Large intestine (tissue), 3 donors: ENCODE measurements around the gene CCDC150. TPM values are rescaled to one million over a fixed set of nuclear protein-coding genes. Genes with fewer than 3 reads are reported as not detected.

Experiments
- DNase-seq, 2 donors: peaks; one replicate each; pipeline versions ENCODE4 v3.0.0 to v3.0.0-alpha.2; 2013
- H3K27ac ChIP-seq: one replicate; pipeline ENCODE4 v1.5.1; 2013; ENCODE audit warnings: low read length
- H3K27me3 ChIP-seq: 2 replicates; pipeline ENCODE4 v1.6.1; 2013; ENCODE audit warnings: low read length; ENCODE audit not compliant: control insufficient read depth, insufficient read depth
- H3K36me3 ChIP-seq: 2 replicates; pipeline ENCODE4 v1.6.1; 2013; ENCODE audit warnings: low read length; ENCODE audit not compliant: control insufficient read depth, insufficient read depth
- H3K4me1 ChIP-seq: one replicate; pipeline ENCODE4 v1.6.1; 2013; ENCODE audit warnings: low read length; ENCODE audit not compliant: control insufficient read depth, insufficient read depth
- H3K4me3 ChIP-seq: one replicate; pipeline ENCODE4 v1.5.1; 2013; ENCODE audit warnings: low read length
- H3K9me3 ChIP-seq: one replicate; pipeline ENCODE4 v1.6.1; 2013; ENCODE audit warnings: mild to moderate bottlenecking, low read depth, low read length, moderate library complexity; ENCODE audit not compliant: control insufficient read depth
- WGBS: methylation state at CpG from one replicate; pipeline ENCODE4 v1.1.5; 2013; ENCODE audit warnings: low lambda C conversion rate; ENCODE audit not compliant: insufficient coverage; 5-methylcytosine and 5-hydroxymethylcytosine counted together
- polyA plus RNA-seq: library from polyadenylated mRNA; unstranded; fragments of 120-200 nt; gene quantifications from one replicate; pipeline ENCODE4 v1.2.1, GENCODE V29; 2013

Gene CCDC150
- polyA plus RNA-seq, 1 donor = 16.1 TPM

DNA sequence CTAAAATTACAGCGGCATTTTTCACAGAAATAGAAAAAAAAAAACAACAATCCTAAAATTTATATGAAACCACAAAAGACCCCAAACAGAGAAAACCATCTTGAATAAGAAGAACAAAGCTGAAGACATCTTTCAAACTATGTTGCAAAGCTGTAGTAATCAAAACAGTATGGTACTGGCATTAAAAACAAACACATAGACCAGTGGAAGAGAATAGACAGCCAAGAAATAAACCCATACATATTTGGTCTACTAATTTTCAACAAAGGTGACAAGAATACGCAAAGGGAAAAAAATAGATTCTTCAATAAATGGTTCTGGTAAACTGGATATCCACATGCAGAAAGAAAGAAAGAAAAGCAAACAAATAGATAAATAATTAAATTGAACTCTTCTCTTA, 9.0 kb upstream of the CCDC150 start:
- no peak for DNase-seq
- H3K27me3 ChIP-seq = no peaks in the 10 kb centered on the region
- H3K27ac ChIP-seq = no peak overlapping the region
- no peak overlapping the region for H3K4me3 ChIP-seq
- WGBS = 100% methylated on average over 2 of the region's 2 CpGs
- H3K36me3 ChIP-seq = no peaks in the 10 kb centered on the region
- H3K4me1 ChIP-seq = no peaks in the 10 kb centered on the region
- H3K9me3 ChIP-seq = peaks cover 5% of the 10 kb centered on the region

DNA sequence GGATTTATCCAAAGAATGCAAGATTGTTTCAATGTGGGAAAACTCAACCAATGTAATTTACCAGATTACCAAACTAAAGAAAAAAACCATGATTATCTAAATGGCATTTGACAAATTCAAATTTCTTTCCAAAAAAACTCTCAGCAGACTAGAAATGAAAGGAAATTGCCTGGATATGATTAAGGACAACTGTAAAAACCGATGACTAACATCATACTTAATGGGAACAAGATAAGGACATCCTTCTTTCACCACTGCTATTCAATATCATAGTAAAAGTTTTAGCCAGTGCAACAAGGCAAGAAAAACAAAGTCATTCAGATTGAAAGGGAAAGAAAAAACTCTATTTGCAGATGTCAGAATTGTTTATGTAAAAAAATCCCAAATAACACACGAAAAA, 4.4 kb upstream of the CCDC150 start:
- Histone ChIP-seq H3K4me1 (no peaks in the 10 kb centered on the region), H3K27ac (no peak overlapping the region), H3K36me3 (no peaks in the 10 kb centered on the region), H3K27me3 (no peaks in the 10 kb centered on the region), H3K9me3 (peaks cover 5% of the 10 kb centered on the region), H3K4me3 (no peak overlapping the region)
- WGBS = 88% methylated on average over 1 of the region's 2 CpGs
- no peak for DNase-seq

DNA sequence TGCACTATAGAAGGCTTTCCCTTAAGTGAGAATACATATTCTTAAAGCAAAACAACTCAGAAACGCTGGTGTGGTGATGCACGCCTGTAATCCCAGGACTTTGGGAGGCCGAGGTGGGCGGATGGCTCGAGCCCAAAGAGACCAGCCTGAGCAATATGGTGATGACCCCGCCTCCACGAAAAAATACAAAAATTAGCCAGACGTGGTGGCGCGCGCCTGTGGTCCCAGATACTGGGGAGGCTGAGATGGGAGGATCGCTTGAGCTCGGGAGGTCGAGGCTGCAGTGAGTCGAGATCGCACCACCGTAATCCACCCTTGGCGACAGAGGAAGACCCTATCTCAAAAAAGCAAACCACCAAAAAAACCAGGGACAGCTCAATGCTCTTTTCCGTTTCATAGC, 750 bp upstream of the CCDC150 start:
- Histone ChIP-seq H3K4me1 (no peaks in the 10 kb centered on the region), H3K27ac (no peak overlapping the region), H3K36me3 (no peaks in the 10 kb centered on the region), H3K4me3 (peak overlapping the region; percentile 54), H3K27me3 (no peaks in the 10 kb centered on the region), H3K9me3 (no peaks in the 10 kb centered on the region)
- DNase-seq = no peak
- WGBS = no CpG with 5 or more reads among the region's 19 CpGs

DNA sequence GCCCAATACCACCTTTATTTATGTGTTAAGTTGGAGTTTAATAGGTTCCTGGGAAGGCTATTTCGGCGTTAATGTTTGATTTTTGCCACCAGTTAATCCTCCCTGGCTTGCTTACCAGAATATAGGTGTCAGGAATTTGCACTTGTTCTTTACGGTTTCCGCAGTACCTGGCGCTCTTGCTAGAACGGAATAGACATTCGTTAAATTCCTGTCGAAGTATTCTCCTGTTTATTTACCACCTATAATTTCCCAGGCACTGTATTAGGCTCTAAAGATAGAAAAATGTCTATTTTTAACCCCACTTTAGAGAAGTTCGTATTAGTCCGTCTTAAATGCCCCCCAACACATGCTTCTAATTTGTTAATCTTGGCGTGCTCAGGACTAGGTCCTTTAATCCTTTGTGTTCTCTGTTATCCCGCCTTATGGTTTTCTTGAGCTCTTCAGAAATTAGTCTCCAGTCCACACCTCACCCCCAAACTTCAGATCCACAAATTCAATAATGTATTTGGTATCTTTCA, 575 bp downstream of the CCDC150 start:
- Histone ChIP-seq H3K27me3 (no peaks in the 10 kb centered on the region), H3K4me1 (no peaks in the 10 kb centered on the region), H3K4me3 (peak overlapping the region; percentile 54), H3K27ac (no peak overlapping the region), H3K9me3 (no peaks in the 10 kb centered on the region), H3K36me3 (no peaks in the 10 kb centered on the region)
- DNase-seq = no peak
- 80% methylated on average over 1 of the region's 12 CpGs for WGBS

DNA sequence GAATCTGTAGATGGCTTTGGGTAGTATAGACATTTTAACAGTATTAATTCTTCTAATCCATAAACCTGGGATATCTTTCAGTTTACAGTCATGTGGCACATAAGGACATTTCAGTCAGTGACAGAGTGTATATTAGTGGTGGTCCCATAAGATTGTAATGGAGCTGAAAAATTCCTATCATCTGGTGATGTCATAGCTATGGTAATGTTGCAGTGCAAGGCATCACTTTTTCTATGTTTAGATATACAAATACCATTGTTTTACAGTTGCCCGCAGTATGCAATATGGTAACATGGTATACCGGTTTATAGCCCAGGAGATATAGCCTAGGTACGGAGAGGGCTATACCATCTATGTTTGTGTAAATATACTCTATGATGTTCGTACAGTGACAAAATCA, 9.7 kb downstream of the CCDC150 start:
- no peaks in the 10 kb centered on the region for H3K4me1 ChIP-seq
- H3K4me3 ChIP-seq = no peak overlapping the region
- H3K27ac ChIP-seq = no peak overlapping the region
- DNase-seq = no peak
- no CpG with 5 or more reads among the region's 4 CpGs for WGBS
- peaks cover 28% of the 10 kb centered on the region for H3K9me3 ChIP-seq
- no peaks in the 10 kb centered on the region for H3K27me3 ChIP-seq
- H3K36me3 ChIP-seq = no peaks in the 10 kb centered on the region

DNA sequence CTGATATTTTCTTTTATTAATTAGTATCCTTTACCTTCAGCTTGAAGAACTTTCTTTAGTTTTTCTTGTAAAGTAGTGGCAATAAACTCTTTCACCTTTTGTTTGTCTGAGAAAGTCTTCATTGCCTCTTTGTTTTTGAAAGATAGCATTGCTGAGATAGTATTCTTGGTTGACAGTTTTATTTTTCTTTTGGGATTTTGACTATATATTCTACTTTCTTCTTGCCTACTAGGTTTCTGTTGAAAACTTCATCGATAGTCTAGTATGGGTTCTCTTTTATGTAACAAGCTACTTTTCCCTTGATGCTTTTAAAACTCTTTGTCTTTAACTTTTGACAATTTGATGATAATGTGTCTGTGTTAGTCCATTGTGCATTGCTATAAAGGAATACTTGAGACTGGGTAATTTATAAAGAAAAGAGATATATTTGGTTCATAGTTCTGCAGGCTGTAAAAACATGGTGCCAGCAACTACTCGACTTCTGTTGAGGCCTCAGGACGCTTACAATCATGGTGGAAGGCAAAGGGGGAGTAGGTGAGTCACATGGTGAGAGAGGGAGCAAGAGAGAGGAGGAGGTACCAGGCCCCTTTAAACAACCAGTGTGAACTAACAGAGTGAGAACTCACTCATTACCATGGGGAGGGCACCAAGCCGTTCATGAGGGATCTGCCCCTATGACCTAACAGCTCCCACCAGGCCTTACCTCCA, 12.0 kb downstream of the CCDC150 start:
- WGBS = 100% methylated on average over 1 of the region's 4 CpGs
- H3K9me3 ChIP-seq = peaks cover 28% of the 10 kb centered on the region
- H3K27ac ChIP-seq = no peak overlapping the region
- H3K36me3 ChIP-seq = no peaks in the 10 kb centered on the region
- H3K4me3 ChIP-seq = no peak overlapping the region
- H3K27me3 ChIP-seq = no peaks in the 10 kb centered on the region
- H3K4me1 ChIP-seq = no peaks in the 10 kb centered on the region
- no peak for DNase-seq

DNA sequence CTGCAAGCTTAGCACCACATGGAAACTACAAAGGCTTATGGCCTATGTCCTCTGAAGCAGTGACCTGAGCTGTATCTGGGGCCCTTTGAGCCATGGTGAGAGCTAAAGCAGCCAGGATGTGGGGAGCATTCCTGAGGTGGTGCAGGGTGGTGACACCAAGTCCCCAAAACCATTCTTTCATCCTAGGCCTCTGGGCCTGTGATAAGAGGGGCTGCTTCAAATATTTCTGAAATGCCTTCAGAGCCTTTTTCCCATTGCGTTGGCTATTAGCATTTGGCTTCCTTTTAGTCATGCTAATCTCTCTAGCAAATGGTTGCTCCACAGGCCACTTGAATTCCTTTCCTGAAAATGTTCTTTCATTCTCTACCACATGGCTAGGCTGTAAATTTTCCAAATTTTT, 13.4 kb downstream of the CCDC150 start:
- H3K4me1 ChIP-seq = no peaks in the 10 kb centered on the region
- H3K4me3 ChIP-seq = no peak overlapping the region
- H3K36me3 ChIP-seq = no peaks in the 10 kb centered on the region
- 100% methylated on average over 1 of the region's 1 CpG for WGBS
- H3K27ac ChIP-seq = no peak overlapping the region
- H3K27me3 ChIP-seq = no peaks in the 10 kb centered on the region
- no peak for DNase-seq
- peaks cover 28% of the 10 kb centered on the region for H3K9me3 ChIP-seq

DNA sequence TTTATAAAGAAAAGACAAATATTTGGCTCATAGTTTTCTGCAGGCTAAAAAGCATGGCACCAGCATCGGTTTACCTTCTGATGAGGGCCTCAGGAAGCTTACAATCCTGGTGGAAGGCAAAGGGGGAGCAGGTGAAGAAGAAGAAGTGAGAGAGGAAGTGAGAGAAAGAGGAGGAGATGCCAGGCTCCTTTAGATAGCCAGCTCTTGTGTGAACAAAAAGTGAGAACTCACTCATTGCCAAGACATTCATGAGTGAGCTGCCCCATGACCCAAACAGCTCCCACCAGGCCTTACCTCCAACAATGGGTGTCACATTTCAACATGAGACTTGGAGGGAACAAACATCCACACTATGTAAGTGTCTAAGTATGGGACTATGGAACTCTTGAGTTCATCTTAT, 14.3 kb downstream of the CCDC150 start:
- WGBS = 80% methylated on average over 1 of the region's 1 CpG
- Histone ChIP-seq H3K4me1 (no peaks in the 10 kb centered on the region), H3K36me3 (no peaks in the 10 kb centered on the region), H3K4me3 (no peak overlapping the region), H3K27ac (no peak overlapping the region), H3K27me3 (no peaks in the 10 kb centered on the region), H3K9me3 (peaks cover 28% of the 10 kb centered on the region)
- no peak for DNase-seq

DNA sequence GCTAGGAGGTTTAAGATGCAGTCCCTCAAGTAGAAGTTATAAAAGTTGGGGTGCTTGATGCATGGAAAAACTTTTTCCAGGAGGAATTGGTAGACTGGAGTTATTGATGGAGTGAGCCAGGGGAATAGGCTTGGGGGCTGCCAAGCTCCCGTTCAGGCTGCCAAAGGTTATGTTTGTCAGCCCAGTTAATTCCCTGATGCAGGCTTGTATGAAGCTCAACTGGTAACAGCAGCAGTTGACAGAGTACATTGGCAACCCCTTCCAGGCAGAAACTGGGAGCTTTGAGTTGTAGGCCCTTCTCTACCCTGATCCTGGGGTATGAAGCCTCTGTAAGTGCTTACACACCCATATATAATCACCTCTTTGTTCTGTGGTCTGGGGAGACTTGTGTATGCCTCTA, 16.2 kb downstream of the CCDC150 start:
- H3K4me1 ChIP-seq = no peaks in the 10 kb centered on the region
- DNase-seq = no peak
- no peaks in the 10 kb centered on the region for H3K27me3 ChIP-seq
- H3K36me3 ChIP-seq = no peaks in the 10 kb centered on the region
- no peak overlapping the region for H3K27ac ChIP-seq
- no peak overlapping the region for H3K4me3 ChIP-seq
- H3K9me3 ChIP-seq = peaks cover 22% of the 10 kb centered on the region
- WGBS = no CpG with 5 or more reads among the region's 1 CpG

DNA sequence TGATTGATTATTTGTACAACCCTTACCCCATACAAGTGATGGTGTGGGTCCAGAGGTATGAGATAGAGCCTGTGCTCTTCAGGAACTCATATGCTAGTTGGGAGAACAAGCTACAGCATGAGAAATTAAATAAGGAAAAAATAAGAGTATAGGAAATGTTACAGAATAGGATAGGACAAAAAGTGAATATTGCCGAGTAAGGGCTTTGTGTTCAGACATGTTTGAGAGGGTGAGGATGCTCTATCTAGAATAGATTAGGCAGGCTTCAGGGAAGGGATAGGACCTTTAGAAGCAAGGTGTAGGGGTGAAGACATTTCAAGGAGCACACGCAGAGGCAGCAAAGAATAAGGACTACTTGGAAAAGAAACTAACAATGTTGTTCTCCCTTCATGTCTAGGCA, 17.8 kb downstream of the CCDC150 start:
- peaks cover 8% of the 10 kb centered on the region for H3K9me3 ChIP-seq
- H3K27ac ChIP-seq = no peak overlapping the region
- no peak overlapping the region for H3K4me3 ChIP-seq
- DNase-seq = no peak
- 100% methylated on average over 1 of the region's 2 CpGs for WGBS
- no peaks in the 10 kb centered on the region for H3K27me3 ChIP-seq
- H3K36me3 ChIP-seq = no peaks in the 10 kb centered on the region
- no peaks in the 10 kb centered on the region for H3K4me1 ChIP-seq

DNA sequence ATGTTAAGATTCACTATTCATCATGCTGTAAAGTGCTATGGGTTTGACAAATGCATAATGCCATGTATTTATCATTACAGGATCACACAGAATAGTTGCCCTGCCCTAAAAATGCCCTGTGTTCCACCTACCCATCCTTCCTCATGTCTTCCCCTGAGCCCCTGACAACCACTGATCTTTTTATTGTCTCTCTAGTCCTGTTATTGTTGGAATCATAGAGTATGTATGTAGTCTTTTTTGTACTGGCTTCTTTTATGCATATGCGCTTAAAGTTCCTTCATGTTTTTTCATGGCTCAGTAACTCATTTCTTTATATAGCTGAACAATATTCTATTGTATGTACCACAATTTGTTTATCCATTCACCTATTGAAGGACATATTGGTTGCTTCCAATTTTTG, 20.3 kb downstream of the CCDC150 start:
- H3K27me3 ChIP-seq = no peaks in the 10 kb centered on the region
- no peak for DNase-seq
- H3K9me3 ChIP-seq = no peaks in the 10 kb centered on the region
- WGBS = no CpG with 5 or more reads among the region's 1 CpG
- H3K4me1 ChIP-seq = no peaks in the 10 kb centered on the region
- no peak overlapping the region for H3K4me3 ChIP-seq
- no peak overlapping the region for H3K27ac ChIP-seq
- H3K36me3 ChIP-seq = no peaks in the 10 kb centered on the region
